Measurements from ENCODE around the gene SIAH1.

The SIAH1 gene

GRCh38 chr16:48330189-48330840, 54.9 kb downstream of the SIAH1 start:
- Histone ChIP-seq H3K27me3 (no peaks in the 10 kb centered on the region), H3K4me1 (peaks cover 0 to 14% (median 2%) of the 10 kb centered on the region in 4 donors), H3K4me3 (no peak overlapping the region), H3K36me3 (peaks cover 12 to 16% (median 13%) of the 10 kb centered on the region in 3 donors), H3K9me3 (no peaks in the 10 kb centered on the region), H3K27ac (no peak overlapping the region)
- no peak for TF ChIP-seq CTCF (IDR thresholded peaks at IDR 0.05)
- intact Hi-C loops (cut with DNase I; ENCODE audit: low total_unique reads): no loop called here
- DNase-seq: no peak

- no peak for TF ChIP-seq CTCF (IDR thresholded peaks at IDR 0.05)
- Histone ChIP-seq H3K36me3 (peaks cover under 1 to 4% (median 1%) of the 10 kb centered on the region in 3 donors), H3K4me3 (no peak overlapping the region), H3K9me3 (no peaks in the 10 kb centered on the region), H3K27me3 (no peaks in the 10 kb centered on the region), H3K27ac (no peak overlapping the region), H3K4me1 (peaks cover 0 to 14% (median 4%) of the 10 kb centered on the region in 4 donors)
- DNase-seq: no peak
- intact Hi-C loops (cut with DNase I; ENCODE audit: low total_unique reads): no loop called here
Observed at GRCh38 chr16:48329138-48329537, 56.1 kb downstream of the SIAH1 start.

GRCh38 chr16:48326915-48327314, 58.3 kb downstream of the SIAH1 start:
- Histone ChIP-seq H3K36me3 (peaks cover 0 to 4% (median 0%) of the 10 kb centered on the region in 3 donors), H3K9me3 (no peaks in the 10 kb centered on the region), H3K4me3 (no peak overlapping the region), H3K27ac (no peak overlapping the region), H3K4me1 (peaks cover 0 to 23% (median 9%) of the 10 kb centered on the region in 4 donors), H3K27me3 (no peaks in the 10 kb centered on the region)
- no peak for DNase-seq
- no peak for TF ChIP-seq CTCF (IDR thresholded peaks at IDR 0.05)
- intact Hi-C loops (cut with DNase I; ENCODE audit: low total_unique reads): no loop called here

- Histone ChIP-seq H3K9me3 (no peaks in the 10 kb centered on the region), H3K27ac (no peak overlapping the region), H3K36me3 (peaks cover 0 to 5% (median 4%) of the 10 kb centered on the region in 3 donors), H3K4me1 (peaks cover 0 to 15% (median 8%) of the 10 kb centered on the region in 4 donors), H3K27me3 (no peaks in the 10 kb centered on the region), H3K4me3 (no peak overlapping the region)
- no peak for TF ChIP-seq CTCF (IDR thresholded peaks at IDR 0.05)
- DNase-seq: no peak
- intact Hi-C loops (cut with DNase I; ENCODE audit: low total_unique reads): no loop called here
Observed at GRCh38 chr16:48323783-48324775, 61.1 kb downstream of the SIAH1 start.

- Histone ChIP-seq H3K9me3 (no peaks in the 10 kb centered on the region), H3K4me1 (peaks cover 0 to 38% (median 28%) of the 10 kb centered on the region in 4 donors), H3K36me3 (peaks cover 0 to 5% (median 4%) of the 10 kb centered on the region in 3 donors), H3K4me3 (no peak overlapping the region), H3K27me3 (no peaks in the 10 kb centered on the region), H3K27ac (no peak overlapping the region)
- intact Hi-C loops (cut with DNase I; ENCODE audit: low total_unique reads): no loop called here
- no peak for DNase-seq
- TF ChIP-seq CTCF (IDR thresholded peaks at IDR 0.05): no peak
Observed at GRCh38 chr16:48321317-48322036, 63.7 kb downstream of the SIAH1 start.

Data from tibial artery (tissue), 4 donors.